Measurements from ENCODE around the gene ADAMTS8.

- TF ChIP-seq CTCF (IDR thresholded peaks at IDR 0.05) (no peak), POLR2A (IDR thresholded peaks at IDR 0.05) (no peak)
Measured at GRCh38 chr11:130436171-130436570, 7.8 kb upstream of the ADAMTS8 start.

Data from right lobe of liver (tissue), 4 donors.